GM23248 (cell line): ENCODE measurements around the gene EPHB6. TPM values are rescaled to one million over a fixed set of nuclear protein-coding genes. Genes with fewer than 3 reads are reported as not detected.

Experiments
- DNase-seq: peaks from one replicate; pipeline ENCODE4 v3.0.0-alpha.2; 2015
- H2AFZ ChIP-seq: fragments of 200-600 bp; sonication (generic); 2 replicates; pipeline ENCODE4 v1.6.1; 2016; ENCODE audit warnings: antibody characterized with exemption
- H3F3A ChIP-seq: fragments of 200-600 bp; sonication (generic); 2 replicates; pipeline ENCODE4 v1.6.1; 2016; ENCODE audit warnings: mild to moderate bottlenecking, antibody characterized with exemption, mixed run types; ENCODE audit not compliant: insufficient read depth
- H3K27ac ChIP-seq: fragments of 200-600 bp; sonication (generic); 2 replicates; pipeline ENCODE4 v1.5.1; 2016; ENCODE audit warnings: mild to moderate bottlenecking
- H3K27me3 ChIP-seq: fragments of 200-600 bp; sonication (generic); replicated peaks from 2 replicates; pipeline ENCODE4 v1.6.1; 2016; ENCODE audit warnings: mild to moderate bottlenecking; ENCODE audit not compliant: insufficient read depth
- H3K36me3 ChIP-seq: fragments of 200-600 bp; sonication (generic); 2 replicates; pipeline ENCODE4 v1.6.1; 2016; ENCODE audit warnings: low read depth, mild to moderate bottlenecking
- H3K4me1 ChIP-seq: fragments of 200-600 bp; sonication (generic); 2 replicates; pipeline ENCODE4 v1.6.1; 2016; ENCODE audit warnings: mild to moderate bottlenecking; ENCODE audit not compliant: insufficient read depth
- H3K4me2 ChIP-seq: fragments of 200-600 bp; sonication (generic); one replicate; pipeline ENCODE4 v1.6.1; 2016; ENCODE audit warnings: mild to moderate bottlenecking; ENCODE audit not compliant: unreplicated experiment
- H3K4me3 ChIP-seq: fragments of 200-600 bp; sonication (generic); 2 replicates; pipeline ENCODE4 v1.5.1; 2016; ENCODE audit warnings: mild to moderate bottlenecking
- H3K79me2 ChIP-seq: fragments of 200-600 bp; sonication (generic); 2 replicates; pipeline ENCODE4 v1.6.1; 2016; ENCODE audit warnings: mild to moderate bottlenecking; ENCODE audit not compliant: insufficient read depth
- H3K9ac ChIP-seq: fragments of 200-600 bp; sonication (generic); 2 replicates; pipeline ENCODE4 v1.6.1; 2016; ENCODE audit warnings: mild to moderate bottlenecking
- H3K9me2 ChIP-seq: fragments of 200-600 bp; sonication (generic); 2 replicates; pipeline ENCODE4 v1.6.1; 2016; ENCODE audit warnings: mixed run types, mild to moderate bottlenecking, moderate library complexity; ENCODE audit not compliant: insufficient read depth
- H3K9me3 ChIP-seq: fragments of 200-600 bp; sonication (generic); one replicate; pipeline ENCODE4 v1.6.1; 2017; ENCODE audit warnings: low read depth
- H4K20me1 ChIP-seq: fragments of 200-600 bp; sonication (generic); 2 replicates; pipeline ENCODE4 v1.6.0; 2016; ENCODE audit not compliant: insufficient read depth
- EZH2 ChIP-seq: fragments of 200-600 bp; sonication (generic); IDR thresholded peaks from 2 replicates; pipeline ENCODE4 v1.6.1; 2018; ENCODE audit warnings: antibody characterized with exemption, mild to moderate bottlenecking; ENCODE audit not compliant: insufficient read depth, poor library complexity, severe bottlenecking
- EZH2phosphoT487 ChIP-seq: fragments of 200-600 bp; sonication (generic); IDR thresholded peaks from 2 replicates; pipeline ENCODE4 v1.6.1; 2018; ENCODE audit warnings: antibody characterized with exemption, moderate library complexity, mild to moderate bottlenecking, low read depth; ENCODE audit not compliant: insufficient read depth
- WGBS, 2 experiments: methylation state at CpG; one replicate each; pipeline ENCODE4 v1.1.6; 2015 to 2017; ENCODE audit warnings: low lambda C conversion rate in 2 of 2, low coverage in 1 of 2; ENCODE audit errors: missing lambda C conversion rate in 2 of 2; 5-methylcytosine and 5-hydroxymethylcytosine counted together
- in situ Hi-C: fragments of 300-500 bp; cut with MboI; formaldehyde crosslinking; loops from 2 replicates; pipeline ENCODE4 v1.15.0; 2020
- polyA plus RNA-seq: library from polyadenylated mRNA; unstranded; fragments of >200 nt; fragmentation: Nextera tagmentation; extraction: Ambion mirVana; gene quantifications from 2 replicates; pipeline ENCODE4 v1.2.1, GENCODE V29; 2016
- total RNA-seq: library from RNA; depleted of rRNA; stranded (reverse); fragments of >200 nt; shearing (Covaris generic); gene quantifications from 2 replicates; pipeline ENCODE4 v1.2.3, GENCODE V29; 2014

Gene EPHB6
- total and polyA plus RNA-seq, 2 experiments from 2014 or later, result 0.11 to 1.2 TPM

DNA sequence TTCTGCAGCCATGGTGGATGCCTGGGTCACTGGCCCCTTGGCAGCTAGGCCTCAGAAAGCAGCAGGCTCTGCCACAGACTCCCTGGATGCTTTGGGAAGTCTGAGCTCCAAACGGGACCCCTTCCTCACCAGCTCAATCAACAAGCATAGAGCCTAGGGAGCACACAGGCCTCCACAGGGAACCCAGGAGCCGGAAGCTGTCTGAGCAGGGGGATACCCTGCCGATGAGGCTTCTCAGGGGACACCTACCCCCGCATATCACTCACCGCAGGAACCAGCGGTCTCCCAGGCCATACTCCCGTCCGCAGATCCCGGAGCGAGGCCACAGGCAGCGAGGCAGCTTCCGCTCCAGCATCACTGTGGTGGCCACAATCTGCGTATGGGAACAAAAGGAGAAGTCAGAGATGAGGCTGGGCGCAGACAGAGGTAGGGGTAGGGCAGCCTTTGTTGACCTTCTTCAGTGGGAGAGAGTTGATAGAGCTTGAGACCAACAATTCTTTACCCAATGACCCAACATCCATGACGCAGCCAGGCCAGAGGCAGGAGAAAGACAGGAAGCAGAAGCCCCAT is 17.3 kb downstream of the EPHB6 start:
- Histone ChIP-seq H3K9me3 (no peaks in the 10 kb centered on the region), H2AFZ (no peak overlapping the region), H3K27ac (no peak overlapping the region), H3K36me3 (no peaks in the 10 kb centered on the region), H4K20me1 (no peaks in the 10 kb centered on the region), H3K4me2 (no peak overlapping the region), H3K4me1 (no peaks in the 10 kb centered on the region), H3K27me3 (no peaks in the 10 kb centered on the region), H3K9ac (no peak overlapping the region), H3K4me3 (no peak overlapping the region), H3K79me2 (no peaks in the 10 kb centered on the region), H3F3A (no peaks in the 10 kb centered on the region), H3K9me2 (no peaks in the 10 kb centered on the region)
- TF ChIP-seq EZH2, result no peak
- no peak for TF ChIP-seq EZH2phosphoT487
- in situ Hi-C loops, result loop anchor here (10.0 kb wide), 1 partner anchor 343 kb away; no protein-coding TSS in a partner anchor
- DNase-seq, result no peak
- 62 to 70% methylated on average over 15 of the region's 15 CpGs for WGBS, 2 experiments

DNA sequence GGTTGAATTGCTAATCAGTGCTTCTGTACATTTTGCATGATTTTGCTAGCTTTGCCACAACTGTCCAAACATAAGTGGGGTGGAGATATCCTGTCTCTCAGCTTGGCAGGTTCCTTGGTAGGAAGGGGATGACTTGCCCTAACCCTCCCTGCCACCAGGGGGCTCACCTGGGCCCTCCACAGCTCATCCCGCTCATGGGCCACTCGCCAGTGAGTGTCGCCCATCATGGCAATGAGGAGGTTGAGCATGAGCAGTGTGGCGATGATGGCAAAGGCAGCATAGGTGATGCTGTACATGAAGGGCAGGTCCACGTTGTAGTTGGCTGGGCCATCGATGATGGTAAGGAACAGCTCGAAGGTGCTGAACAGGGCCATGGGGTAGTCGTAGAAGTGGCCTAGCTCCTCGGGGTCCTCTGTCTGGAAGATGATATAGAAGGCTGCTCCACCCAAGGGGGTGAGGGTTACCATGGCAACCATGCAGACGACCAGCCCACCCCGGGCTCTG is 18.5 kb downstream of the EPHB6 start:
- H3F3A ChIP-seq, result no peaks in the 10 kb centered on the region
- H2AFZ ChIP-seq, result no peak overlapping the region
- DNase-seq, result no peak
- peaks cover 9% of the 10 kb centered on the region for H3K27me3 ChIP-seq
- H3K9ac ChIP-seq, result no peak overlapping the region
- H4K20me1 ChIP-seq, result no peaks in the 10 kb centered on the region
- H3K4me1 ChIP-seq, result no peaks in the 10 kb centered on the region
- in situ Hi-C loops, result loop anchor here (10.0 kb wide), 1 partner anchor 341 kb away; no protein-coding TSS in a partner anchor
- no peak overlapping the region for H3K27ac ChIP-seq
- no peak overlapping the region for H3K4me2 ChIP-seq
- 57 to 65% methylated on average over 11 of the region's 11 CpGs for WGBS, 2 experiments
- no peak overlapping the region for H3K4me3 ChIP-seq
- H3K9me2 ChIP-seq, result no peaks in the 10 kb centered on the region
- no peak for TF ChIP-seq EZH2
- no peak for TF ChIP-seq EZH2phosphoT487
- no peaks in the 10 kb centered on the region for H3K9me3 ChIP-seq
- no peaks in the 10 kb centered on the region for H3K36me3 ChIP-seq
- no peaks in the 10 kb centered on the region for H3K79me2 ChIP-seq

DNA sequence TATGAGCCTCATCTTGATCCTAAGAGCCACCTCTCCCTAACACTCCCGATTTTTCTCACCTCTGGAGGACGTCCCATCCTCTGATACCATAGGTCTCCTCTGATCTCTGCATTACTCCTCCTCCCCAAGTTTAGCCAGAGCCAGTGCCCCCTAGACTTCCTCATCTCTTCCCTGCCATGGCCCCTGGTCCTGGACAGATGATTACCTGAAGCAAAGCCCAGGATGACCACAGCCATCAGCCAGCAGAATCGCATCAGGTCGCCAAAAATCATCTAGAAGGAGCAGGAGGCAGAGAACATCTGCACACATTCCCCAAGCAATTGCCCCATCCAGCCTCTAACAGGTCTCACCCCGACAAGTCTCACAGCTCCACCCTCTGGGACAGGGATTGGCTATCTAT is 19.0 kb downstream of the EPHB6 start:
- no peak overlapping the region for H3K4me3 ChIP-seq
- H3F3A ChIP-seq, result no peaks in the 10 kb centered on the region
- H4K20me1 ChIP-seq, result no peaks in the 10 kb centered on the region
- WGBS, 2 experiments, result 44 to 48% methylated on average over 5 of the region's 5 CpGs
- H3K36me3 ChIP-seq, result no peaks in the 10 kb centered on the region
- H3K9me3 ChIP-seq, result no peaks in the 10 kb centered on the region
- no peaks in the 10 kb centered on the region for H3K9me2 ChIP-seq
- no peak overlapping the region for H3K9ac ChIP-seq
- in situ Hi-C loops, result loop anchor here (10.0 kb wide), 1 partner anchor 341 kb away; no protein-coding TSS in a partner anchor
- no peak overlapping the region for H2AFZ ChIP-seq
- H3K27ac ChIP-seq, result no peak overlapping the region
- no peak overlapping the region for H3K4me2 ChIP-seq
- H3K79me2 ChIP-seq, result no peaks in the 10 kb centered on the region
- peaks cover 11% of the 10 kb centered on the region for H3K27me3 ChIP-seq
- H3K4me1 ChIP-seq, result no peaks in the 10 kb centered on the region
- no peak for DNase-seq
- TF ChIP-seq EZH2phosphoT487, result no peak
- no peak for TF ChIP-seq EZH2

DNA sequence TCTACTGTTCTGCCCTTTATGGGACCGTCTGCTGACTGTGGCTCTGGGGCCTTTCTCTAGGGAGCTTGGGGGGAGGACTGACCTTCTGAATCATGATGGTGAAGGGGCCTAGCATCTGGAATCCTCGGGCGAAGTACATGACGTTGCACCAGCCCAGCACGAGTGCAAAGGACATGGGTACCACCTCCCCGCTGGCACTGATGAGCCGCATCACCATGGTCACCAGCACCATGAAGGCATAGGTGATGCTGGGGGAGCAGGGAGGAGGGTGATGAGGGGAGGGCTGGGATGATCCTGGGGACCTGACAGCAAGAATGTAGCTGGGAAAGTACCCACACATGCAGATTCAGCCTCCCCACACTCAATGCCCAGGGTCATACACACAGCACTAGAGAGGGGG is 19.5 kb downstream of the EPHB6 start:
- WGBS, 2 experiments, result 49 to 58% methylated on average over 6 to 7 of the region's 7 CpGs
- no peak for DNase-seq
- H3K9me3 ChIP-seq, result no peaks in the 10 kb centered on the region
- no peak overlapping the region for H3K4me2 ChIP-seq
- H4K20me1 ChIP-seq, result no peaks in the 10 kb centered on the region
- no peaks in the 10 kb centered on the region for H3K79me2 ChIP-seq
- no peak for TF ChIP-seq EZH2phosphoT487
- no peak for TF ChIP-seq EZH2
- no peaks in the 10 kb centered on the region for H3F3A ChIP-seq
- H3K4me1 ChIP-seq, result no peaks in the 10 kb centered on the region
- in situ Hi-C loops, result loop anchor here (10.0 kb wide), 1 partner anchor 340 kb away; no protein-coding TSS in a partner anchor
- no peaks in the 10 kb centered on the region for H3K9me2 ChIP-seq
- no peak overlapping the region for H3K9ac ChIP-seq
- peaks cover 14% of the 10 kb centered on the region for H3K27me3 ChIP-seq
- no peaks in the 10 kb centered on the region for H3K36me3 ChIP-seq
- no peak overlapping the region for H3K4me3 ChIP-seq
- H2AFZ ChIP-seq, result no peak overlapping the region
- H3K27ac ChIP-seq, result no peak overlapping the region
